ENCODE data around the gene STRIP2.

- TF ChIP-seq CTCF (IDR thresholded peaks at IDR 0.05) (no peak), POLR2A (IDR thresholded peaks at IDR 0.05) (no peak)
These were observed 83.7 kb downstream of the STRIP2 start for GRCh38 chr7:129517931-129518330.
